SW480 (cell line): ENCODE results near the gene PDS5B.
"Not testable (repeated sequence)": the region's sequence is repeated elsewhere in the genome, so short reads cannot be mapped to it uniquely, and the experiment has no call there.

Experiments used
- DNase-seq: peaks from one replicate; pipeline ENCODE4 v3.0.0-alpha.2; 2016; ENCODE audit warnings: low spot score

PDS5B gene

GRCh38 chr13:32650705-32651311 is 64.6 kb downstream of the PDS5B start:
- peak; percentile 59 for DNase-seq

GRCh38 chr13:32657309-32657708 is 71.1 kb downstream of the PDS5B start:
- DNase-seq = no peak

GRCh38 chr13:32659736-32660135 is 73.5 kb downstream of the PDS5B start:
- DNase-seq = no peak

GRCh38 chr13:32660227-32660626 is 74.0 kb downstream of the PDS5B start:
- no peak for DNase-seq

- DNase-seq = no peak
Observed at GRCh38 chr13:32661685-32662084, 75.4 kb downstream of the PDS5B start.

- DNase-seq = no peak
Observed at GRCh38 chr13:32663660-32664059, 77.4 kb downstream of the PDS5B start.

- no peak for DNase-seq
Observed at GRCh38 chr13:32666990-32667571, 80.8 kb downstream of the PDS5B start.

GRCh38 chr13:32669030-32669646 is 82.9 kb downstream of the PDS5B start:
- peak; percentile 62 for DNase-seq

- DNase-seq = no peak
Observed at GRCh38 chr13:32674503-32674902, 88.3 kb downstream of the PDS5B start.

GRCh38 chr13:32676242-32676641 is 90.0 kb downstream of the PDS5B start:
- no peak for DNase-seq

GRCh38 chr13:32682130-32682529 is 95.9 kb downstream of the PDS5B start:
- no peak for DNase-seq

GRCh38 chr13:32682740-32683139 is 96.5 kb downstream of the PDS5B start:
- no peak for DNase-seq

GRCh38 chr13:32687275-32687674 is 101.0 kb downstream of the PDS5B start:
- DNase-seq = no peak

- DNase-seq = no peak
Observed at GRCh38 chr13:32695602-32696250, 109.5 kb downstream of the PDS5B start.

- DNase-seq = no peak
Observed at GRCh38 chr13:32707471-32707870, 121.2 kb downstream of the PDS5B start.

GRCh38 chr13:32713397-32713796 is 127.1 kb downstream of the PDS5B start:
- no peak for DNase-seq

GRCh38 chr13:32716201-32716600 is 129.9 kb downstream of the PDS5B start:
- DNase-seq = not testable (repeated sequence)

- DNase-seq = no peak
Observed at GRCh38 chr13:32720026-32720425, 133.8 kb downstream of the PDS5B start.

- DNase-seq = not testable (repeated sequence)
Observed at GRCh38 chr13:32721131-32722034, 135.1 kb downstream of the PDS5B start.

GRCh38 chr13:32722340-32722739 is 136.1 kb downstream of the PDS5B start:
- DNase-seq = no peak

GRCh38 chr13:32723987-32724386 is 137.7 kb downstream of the PDS5B start:
- no peak for DNase-seq

- no peak for DNase-seq
Observed at GRCh38 chr13:32726374-32727037, 140.3 kb downstream of the PDS5B start.
